ENCODE data around the gene ENGASE. TPM values are rescaled to one million over a fixed set of nuclear protein-coding genes. Genes with fewer than 3 reads are reported as not detected.
"Not testable (repeated sequence)": the region's sequence is repeated elsewhere in the genome, so short reads cannot be mapped to it uniquely, and the experiment has no call there.

The ENGASE gene
- total RNA-seq, 2 donors from 2014 or later, result 24.9 to 50.8 TPM

DNA sequence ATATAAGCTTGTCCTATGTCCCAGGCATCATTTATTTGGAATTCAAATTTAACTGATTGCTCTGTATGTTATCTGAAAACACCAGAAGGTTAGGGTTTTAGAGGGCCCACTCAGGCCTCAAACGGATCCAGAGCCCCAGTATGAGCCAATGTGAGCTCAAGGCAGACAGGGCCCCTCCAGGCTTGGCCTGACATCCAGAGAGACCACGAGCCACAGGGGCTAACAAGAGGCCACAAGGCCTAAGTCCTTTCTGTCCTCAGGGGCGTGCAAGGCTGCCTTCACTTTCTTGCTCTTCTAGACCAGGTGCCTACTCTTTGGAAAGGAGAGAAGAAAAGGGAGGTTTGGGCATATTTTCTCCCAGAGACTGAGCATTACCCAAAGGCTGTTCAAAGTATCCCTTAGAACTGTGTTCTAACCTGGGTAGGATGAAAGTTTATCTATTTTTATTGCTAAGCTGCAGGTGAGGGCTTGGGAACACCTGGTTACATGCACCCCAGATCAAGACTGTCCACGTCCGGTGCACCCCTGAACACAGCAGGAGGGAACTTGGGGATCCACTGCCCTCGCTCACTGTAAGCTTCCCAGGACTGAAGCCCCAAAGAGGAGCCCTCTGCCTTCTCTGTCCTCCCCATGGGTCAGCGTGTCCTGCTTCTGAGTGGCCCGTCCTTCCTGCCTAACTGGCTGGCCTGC lies 1.5 kb upstream of the ENGASE start:
- DNase-seq, result no peak
- Histone ChIP-seq H3K4me1 (peaks cover 17% of the 10 kb centered on the region), H3K36me3 (replicated peaks in 1 of 2; ENCODE audit: insufficient read depth in 1 of 2, low read depth in 2 of 2) (no peaks in the 10 kb centered on the region), H3K27ac (no peak overlapping the region), H3K9me3 (no peaks in the 10 kb centered on the region), H3K4me3 (no peak overlapping the region), H3K27me3 (no peaks in the 10 kb centered on the region)
- 80 to 85% methylated on average over 3 to 8 of the region's 8 CpGs for WGBS, 2 donors
- TF ChIP-seq, protein P1, sequence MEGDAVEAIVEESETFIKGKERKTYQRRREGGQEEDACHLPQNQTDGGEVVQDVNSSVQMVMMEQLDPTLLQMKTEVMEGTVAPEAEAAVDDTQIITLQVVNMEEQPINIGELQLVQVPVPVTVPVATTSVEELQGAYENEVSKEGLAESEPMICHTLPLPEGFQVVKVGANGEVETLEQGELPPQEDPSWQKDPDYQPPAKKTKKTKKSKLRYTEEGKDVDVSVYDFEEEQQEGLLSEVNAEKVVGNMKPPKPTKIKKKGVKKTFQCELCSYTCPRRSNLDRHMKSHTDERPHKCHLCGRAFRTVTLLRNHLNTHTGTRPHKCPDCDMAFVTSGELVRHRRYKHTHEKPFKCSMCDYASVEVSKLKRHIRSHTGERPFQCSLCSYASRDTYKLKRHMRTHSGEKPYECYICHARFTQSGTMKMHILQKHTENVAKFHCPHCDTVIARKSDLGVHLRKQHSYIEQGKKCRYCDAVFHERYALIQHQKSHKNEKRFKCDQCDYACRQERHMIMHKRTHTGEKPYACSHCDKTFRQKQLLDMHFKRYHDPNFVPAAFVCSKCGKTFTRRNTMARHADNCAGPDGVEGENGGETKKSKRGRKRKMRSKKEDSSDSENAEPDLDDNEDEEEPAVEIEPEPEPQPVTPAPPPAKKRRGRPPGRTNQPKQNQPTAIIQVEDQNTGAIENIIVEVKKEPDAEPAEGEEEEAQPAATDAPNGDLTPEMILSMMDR (IDR thresholded peaks at IDR 0.05), result no peak
- intact Hi-C loops (cut with DNase I), result no loop called here
- no peak for ATAC-seq

DNA sequence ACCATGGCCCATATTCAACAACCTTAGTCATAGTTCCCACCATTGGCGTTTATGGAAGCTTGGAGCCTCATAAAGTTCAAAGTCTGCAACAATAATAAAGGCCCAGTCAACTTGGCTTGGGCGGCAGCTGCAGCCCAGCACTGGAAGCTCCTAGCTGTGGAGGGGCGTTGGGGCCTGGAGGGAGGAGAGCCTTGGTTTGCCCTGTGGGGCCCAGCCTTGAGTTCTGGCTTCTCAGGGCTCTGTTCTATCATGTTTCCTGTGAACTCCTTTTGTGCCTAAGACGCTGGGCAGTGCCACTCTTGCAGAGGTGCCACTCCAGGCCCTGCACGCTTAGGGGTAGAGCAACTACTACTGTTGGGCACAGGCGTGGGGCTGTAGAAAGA lies 927 bp upstream of the ENGASE start:
- no peaks in the 10 kb centered on the region for H3K36me3 ChIP-seq (replicated peaks in 1 of 2; ENCODE audit: insufficient read depth in 1 of 2, low read depth in 2 of 2)
- H3K27me3 ChIP-seq, result no peaks in the 10 kb centered on the region
- DNase-seq (no peak), ATAC-seq (no peak)
- 79 to 96% methylated on average over 3 to 6 of the region's 6 CpGs for WGBS, 2 donors
- H3K9me3 ChIP-seq, result no peaks in the 10 kb centered on the region
- intact Hi-C loops (cut with DNase I), result no loop called here
- peaks cover 17% of the 10 kb centered on the region for H3K4me1 ChIP-seq
- no peak overlapping the region for H3K4me3 ChIP-seq
- TF ChIP-seq POLR2A (IDR thresholded peaks at IDR 0.05), result no peak
- TF ChIP-seq, protein P1 (IDR thresholded peaks at IDR 0.05), result no peak
- H3K27ac ChIP-seq, result no peak overlapping the region

DNA sequence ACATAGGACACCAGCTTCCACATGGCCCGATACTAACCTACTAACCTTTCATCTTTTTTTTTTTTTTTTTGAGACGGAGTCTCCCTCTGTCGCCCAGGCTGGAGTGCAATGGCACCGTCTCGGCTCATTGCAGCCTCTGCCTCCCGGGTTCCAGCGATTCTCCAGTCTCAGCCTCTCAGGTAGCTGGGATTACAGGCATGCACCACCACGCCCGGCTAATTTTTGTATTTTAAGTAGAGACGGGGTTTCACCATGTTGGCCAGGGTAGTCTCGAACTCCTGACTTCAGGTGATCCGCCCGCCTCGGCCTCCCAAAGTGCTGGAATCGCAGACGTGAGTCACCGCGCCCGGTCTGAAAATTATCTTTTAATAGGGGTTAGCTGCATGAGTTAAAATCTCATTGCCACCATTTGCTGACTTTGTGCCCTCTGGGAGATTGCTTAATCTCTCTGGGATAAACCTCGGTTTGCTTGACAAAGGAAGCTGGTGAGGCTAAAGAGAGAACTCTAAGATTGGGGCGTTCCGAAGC lies 439 bp upstream of the ENGASE start:
- peak in 1 of 3 donors; percentile 1 for TF ChIP-seq POLR2A (IDR thresholded peaks at IDR 0.05)
- H3K9me3 ChIP-seq; DNase-seq; H3K4me3 ChIP-seq; H3K36me3 ChIP-seq (replicated peaks in 1 of 2; ENCODE audit: insufficient read depth in 1 of 2, low read depth in 2 of 2); ATAC-seq; intact Hi-C loops (cut with DNase I); H3K27me3 ChIP-seq: not testable (repeated sequence)
- 72 to 77% methylated on average over 18 to 22 of the region's 22 CpGs for WGBS, 2 donors
- Histone ChIP-seq H3K27ac (peak overlapping the region; percentile 32 to 81 (median 72)), H3K4me1 (peaks cover 17% of the 10 kb centered on the region)

DNA sequence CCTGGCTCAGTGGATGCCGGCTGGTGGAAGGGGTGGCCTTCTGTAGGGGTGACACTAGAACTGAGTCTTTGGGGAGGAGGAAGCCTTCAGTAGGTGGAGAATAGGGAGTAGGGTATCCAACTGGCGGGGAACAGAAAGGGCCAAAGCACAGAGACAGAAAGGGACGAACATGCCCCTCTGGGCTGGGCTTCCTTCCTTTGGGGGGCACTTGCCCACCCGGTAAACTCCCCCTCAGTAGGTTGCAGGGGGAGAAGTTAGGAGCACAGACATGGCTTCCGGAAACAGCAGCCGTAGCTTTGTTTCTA lies 774 bp downstream of the ENGASE start:
- H3K36me3 ChIP-seq (replicated peaks in 1 of 2; ENCODE audit: insufficient read depth in 1 of 2, low read depth in 2 of 2), result peaks cover 0 to 9% of the 10 kb centered on the region in 2 donors
- H3K27me3 ChIP-seq, result no peaks in the 10 kb centered on the region
- peak overlapping the region; percentile 55 to 63 for H3K4me3 ChIP-seq
- peaks cover 17% of the 10 kb centered on the region for H3K4me1 ChIP-seq
- WGBS, 2 donors, result 9 to 13% methylated on average over 6 of the region's 6 CpGs
- ATAC-seq, result peak; percentile 25
- DNase-seq, result no peak
- intact Hi-C loops (cut with DNase I), result no loop called here
- TF ChIP-seq, protein P1 (IDR thresholded peaks at IDR 0.05), result no peak
- TF ChIP-seq POLR2A (IDR thresholded peaks at IDR 0.05), result no peak
- H3K27ac ChIP-seq, result peak overlapping the region; percentile 13 to 81 (median 72)
- H3K9me3 ChIP-seq, result no peaks in the 10 kb centered on the region

DNA sequence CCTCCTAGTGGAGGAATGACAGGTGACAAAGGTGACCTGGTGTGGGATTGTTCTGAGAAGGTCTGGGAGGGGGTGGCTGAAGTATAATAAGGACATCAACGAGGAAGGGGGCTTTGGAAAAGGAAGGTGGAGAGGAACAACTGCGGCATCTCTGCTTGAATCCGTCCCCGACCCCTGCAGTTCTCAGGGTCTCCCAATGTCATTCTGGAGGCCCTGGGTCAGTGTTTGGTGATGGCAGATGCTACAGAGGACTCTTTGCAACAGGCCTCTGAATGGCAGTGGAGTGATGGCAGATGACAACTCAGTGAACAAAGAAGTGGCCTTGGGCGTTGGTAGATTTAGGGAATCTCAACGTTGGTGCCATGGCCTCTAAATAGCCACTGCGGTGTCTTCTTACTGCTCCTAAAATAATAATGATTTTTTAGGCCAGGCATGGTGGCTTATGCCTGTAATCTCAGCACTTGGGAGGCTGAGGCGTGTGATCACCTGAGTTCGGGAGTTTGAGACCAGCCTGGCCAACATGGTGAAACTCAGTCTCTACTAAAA lies 1.3 kb downstream of the ENGASE start:
- TF ChIP-seq, protein P1 (IDR thresholded peaks at IDR 0.05), result no peak
- no peak for TF ChIP-seq POLR2A (IDR thresholded peaks at IDR 0.05)
- Histone ChIP-seq H3K4me3 (no peak overlapping the region), H3K27ac (no peak overlapping the region), H3K36me3 (replicated peaks in 1 of 2; ENCODE audit: insufficient read depth in 1 of 2, low read depth in 2 of 2) (peaks cover 0 to 13% of the 10 kb centered on the region in 2 donors), H3K9me3 (no peaks in the 10 kb centered on the region), H3K4me1 (peaks cover 17% of the 10 kb centered on the region), H3K27me3 (no peaks in the 10 kb centered on the region)
- ATAC-seq, result no peak
- DNase-seq, result no peak
- WGBS, 2 donors, result 80% methylated on average over 9 of the region's 9 CpGs
- intact Hi-C loops (cut with DNase I), result no loop called here

Data from body of pancreas (tissue), 4 donors.